ENCODE data around the gene PLEKHA1.

- no peak for TF ChIP-seq CTCF (IDR thresholded peaks at IDR 0.05; ENCODE audit: extremely low read depth in 1 of 2, insufficient read depth in 1 of 2, low read depth in 1 of 2, low read length in 2 of 2)
- TF ChIP-seq POLR2A (IDR thresholded peaks at IDR 0.05; ENCODE audit: low read depth, low read length): no peak
- no peak for TF ChIP-seq POLR2AphosphoS5 (IDR thresholded peaks at IDR 0.05; ENCODE audit: insufficient read depth, low read depth, low read length)
- TF ChIP-seq EZH2 (IDR thresholded peaks at IDR 0.05; ENCODE audit: borderline replicate concordance, low read depth, low read length, severe bottlenecking): no peak
- TF ChIP-seq JUN (IDR thresholded peaks at IDR 0.05; ENCODE audit: borderline replicate concordance, insufficient read depth, insufficient read length, low read depth): no peak
- no peak for TF ChIP-seq MAX (IDR thresholded peaks at IDR 0.05; ENCODE audit: insufficient read depth, insufficient read length)
- no peak for TF ChIP-seq MYC (IDR thresholded peaks at IDR 0.05; ENCODE audit: low read depth, low read length)
- no peak for TF ChIP-seq GATA2 (IDR thresholded peaks at IDR 0.05; ENCODE audit: insufficient read depth, insufficient read length, low read depth, low read length)
Observed at GRCh38 chr10:122331100-122331499, 43.4 kb upstream of the PLEKHA1 start.
